HG02852 (cell line): ENCODE measurements around the gene ANKRD55.
"Not testable (repeated sequence)": the region's sequence is repeated elsewhere in the genome, so short reads cannot be mapped to it uniquely, and the experiment has no call there.

Source experiments
- ATAC-seq: cut with Tn5 transposase; IDR thresholded peaks from one replicate; pipeline ENCODE4 v1.9.1; 2021; ENCODE audit warnings: mild to moderate bottlenecking, moderate library complexity; ENCODE audit not compliant: unreplicated experiment

The ANKRD55 gene

DNA sequence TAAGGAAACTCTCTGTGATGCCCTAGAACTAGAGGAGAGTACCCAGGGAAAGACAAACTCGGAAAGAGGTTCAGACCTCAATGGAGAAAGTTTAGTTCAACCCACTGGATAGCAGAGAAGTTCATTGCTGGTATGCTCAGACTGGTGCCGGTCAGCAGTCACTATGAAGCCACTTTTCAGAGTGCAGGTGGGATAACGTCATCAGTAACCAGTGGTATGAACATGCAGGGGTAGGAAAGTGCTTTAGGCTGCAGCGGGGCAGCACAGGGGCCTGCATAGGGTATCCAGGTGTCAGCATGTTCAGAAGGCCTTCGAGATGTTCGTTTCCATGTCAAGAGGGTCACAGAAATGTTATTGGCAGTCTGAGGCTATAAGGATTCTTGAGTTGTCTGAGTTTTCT lies 20.8 kb upstream of the ANKRD55 start:
- ATAC-seq, result no peak

DNA sequence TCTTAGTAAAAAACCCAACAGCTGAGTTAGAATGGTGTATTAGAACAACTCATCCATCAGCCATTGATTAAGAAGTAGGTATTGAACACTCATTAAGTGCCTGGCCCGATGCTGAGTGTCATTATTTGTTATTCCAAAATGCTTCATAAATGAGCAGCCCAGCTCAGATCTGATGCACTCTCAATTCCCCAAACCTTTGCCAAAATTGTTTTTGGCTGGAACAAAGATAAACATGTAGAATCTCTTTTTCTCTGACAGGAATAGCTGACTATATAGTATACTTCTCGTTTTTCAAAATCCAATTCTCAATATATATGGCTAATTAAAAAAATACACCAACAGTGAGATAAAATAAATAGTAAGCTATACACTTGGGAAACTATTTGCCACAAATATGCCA lies 20.0 kb upstream of the ANKRD55 start:
- no peak for ATAC-seq

DNA sequence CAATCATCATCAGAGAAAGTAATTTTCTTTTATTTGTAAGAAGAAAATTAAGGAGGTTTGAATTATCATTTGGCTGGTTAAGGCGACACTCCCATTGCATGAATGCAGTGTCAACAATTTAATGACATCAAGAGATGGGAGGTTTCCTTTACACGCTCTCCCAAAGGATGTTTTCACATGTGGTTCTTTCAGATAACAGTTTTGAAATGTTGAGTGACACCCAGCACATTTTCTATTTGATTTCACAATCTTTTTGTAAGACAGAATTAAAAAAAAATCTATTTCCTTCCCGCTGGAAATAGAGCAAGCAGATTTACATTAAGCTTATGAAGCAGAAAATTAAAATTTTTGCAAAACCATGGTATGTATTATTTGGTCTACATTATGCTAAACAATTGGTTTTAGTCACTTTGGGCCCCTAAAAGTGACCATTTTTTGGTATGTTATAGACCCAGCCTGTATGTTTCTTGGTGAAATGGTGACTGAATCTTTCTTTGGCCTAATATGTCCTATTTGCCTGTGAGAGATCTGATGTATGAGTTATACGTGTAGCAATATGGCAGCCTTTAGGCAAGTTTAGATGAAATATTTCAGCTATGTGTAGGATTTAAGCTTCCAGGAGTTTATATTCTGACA lies 18.9 kb upstream of the ANKRD55 start:
- no peak for ATAC-seq

DNA sequence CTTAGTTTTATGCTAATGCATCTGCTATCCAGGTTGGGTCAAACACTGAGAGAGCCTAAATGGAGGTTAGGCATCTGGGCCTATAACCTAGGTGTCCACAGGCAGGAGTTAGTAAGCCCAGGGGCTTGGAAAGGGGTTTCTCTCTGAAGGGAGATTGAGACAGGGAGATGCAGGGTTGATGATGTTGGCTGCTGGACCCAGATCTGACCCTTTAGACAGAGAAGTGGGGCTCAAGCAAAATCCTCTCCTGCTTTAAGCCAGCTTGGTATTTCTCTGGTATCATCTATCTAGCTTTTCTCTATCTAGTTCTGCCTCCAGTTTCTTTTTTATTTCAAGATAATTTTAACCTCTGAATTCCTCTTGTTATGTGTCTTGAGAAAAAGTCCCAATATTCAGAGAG lies 18.3 kb upstream of the ANKRD55 start:
- ATAC-seq, result no peak

DNA sequence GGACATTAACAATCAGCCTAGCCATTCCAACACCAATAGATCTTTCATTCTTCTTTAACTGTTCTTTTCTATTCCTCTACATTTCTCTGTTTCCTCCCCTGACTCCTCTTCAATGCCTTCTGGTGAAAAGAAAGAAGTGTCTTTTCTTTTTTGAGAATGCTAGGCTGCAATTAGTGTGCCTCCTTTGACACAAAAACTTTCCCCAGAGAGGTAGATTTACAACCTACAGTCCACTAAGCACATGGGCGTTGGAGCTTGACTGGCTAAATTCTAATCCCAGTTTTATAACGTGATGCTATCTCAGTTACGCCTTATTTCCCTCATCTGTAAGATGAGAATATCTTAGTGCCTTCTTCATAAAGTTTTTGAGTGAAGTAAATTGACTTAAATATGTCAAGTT lies 16.9 kb upstream of the ANKRD55 start:
- ATAC-seq, result no peak

DNA sequence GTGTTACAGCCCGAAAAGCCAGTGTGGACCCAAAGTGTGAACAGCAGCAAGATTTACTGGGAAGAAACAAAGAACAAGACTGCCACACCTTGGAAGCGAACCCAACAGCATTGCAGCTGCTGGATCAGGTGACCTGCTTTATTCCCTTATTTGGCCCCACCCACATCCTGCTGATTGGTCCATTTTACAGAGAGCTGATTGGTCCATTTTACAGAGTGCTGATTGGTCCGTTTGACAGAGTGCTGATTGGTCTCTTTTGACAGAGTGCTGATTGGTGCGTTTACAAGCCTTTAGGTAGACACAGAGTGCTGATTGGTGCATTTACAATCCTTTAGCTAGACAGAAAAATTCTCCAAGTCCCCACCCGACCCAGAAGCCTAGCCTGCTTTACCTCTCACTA lies 16.0 kb upstream of the ANKRD55 start:
- ATAC-seq, result not testable (repeated sequence)

DNA sequence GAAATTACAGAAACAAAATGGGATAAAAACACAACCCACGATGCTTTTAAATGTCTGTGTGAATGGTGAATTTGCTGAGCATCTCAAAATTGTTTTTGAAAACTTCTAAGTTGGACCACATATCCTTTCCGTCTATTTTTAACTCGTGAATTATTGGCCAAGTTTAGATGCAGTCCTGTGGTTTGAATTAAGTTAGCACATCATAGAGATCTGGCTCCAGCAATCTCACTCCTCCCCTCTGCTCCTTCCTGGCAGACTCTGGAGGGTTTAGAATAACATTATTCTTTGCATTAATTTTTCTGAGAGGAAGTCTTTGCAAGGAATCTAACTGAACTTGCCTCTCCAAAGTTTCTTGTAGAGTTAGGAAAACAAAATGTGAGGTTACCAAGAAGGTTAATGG lies 14.5 kb upstream of the ANKRD55 start:
- no peak for ATAC-seq

DNA sequence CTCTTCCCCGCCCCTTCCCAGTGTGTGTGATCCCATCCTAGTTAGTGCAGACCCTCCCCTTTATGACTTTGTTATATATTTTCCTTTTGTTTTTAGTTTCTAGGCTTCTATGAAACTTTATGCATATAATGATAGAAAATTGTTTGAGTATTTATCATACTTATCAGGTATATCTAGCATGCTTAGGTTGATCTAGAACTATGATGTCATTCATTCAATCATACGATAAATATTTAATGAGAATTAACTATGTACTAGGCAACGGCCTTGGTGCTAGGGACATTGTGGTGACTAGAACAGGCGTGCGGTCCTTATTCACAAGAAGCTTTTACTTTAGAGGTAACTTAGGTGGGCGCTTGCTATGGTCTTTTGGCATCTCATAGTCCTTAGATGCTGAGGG lies 13.6 kb upstream of the ANKRD55 start:
- ATAC-seq, result no peak

DNA sequence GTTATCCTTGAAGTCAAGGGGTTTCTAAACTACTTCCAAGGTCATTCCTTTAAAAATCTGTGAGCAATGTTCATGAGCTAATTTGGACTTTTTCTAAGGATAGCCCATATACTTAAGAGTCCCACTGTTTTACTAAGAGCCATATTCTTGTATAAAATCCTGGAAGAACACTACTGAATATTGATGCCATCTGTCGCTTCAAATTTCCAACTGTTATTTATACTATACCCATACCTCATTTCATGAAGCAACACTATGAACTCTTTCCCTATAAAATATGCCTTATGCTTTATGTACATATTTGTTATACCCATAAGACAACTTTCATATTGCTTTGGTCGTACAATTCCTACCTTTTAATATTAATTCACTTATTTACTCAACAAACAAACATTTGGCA lies 12.4 kb upstream of the ANKRD55 start:
- no peak for ATAC-seq

DNA sequence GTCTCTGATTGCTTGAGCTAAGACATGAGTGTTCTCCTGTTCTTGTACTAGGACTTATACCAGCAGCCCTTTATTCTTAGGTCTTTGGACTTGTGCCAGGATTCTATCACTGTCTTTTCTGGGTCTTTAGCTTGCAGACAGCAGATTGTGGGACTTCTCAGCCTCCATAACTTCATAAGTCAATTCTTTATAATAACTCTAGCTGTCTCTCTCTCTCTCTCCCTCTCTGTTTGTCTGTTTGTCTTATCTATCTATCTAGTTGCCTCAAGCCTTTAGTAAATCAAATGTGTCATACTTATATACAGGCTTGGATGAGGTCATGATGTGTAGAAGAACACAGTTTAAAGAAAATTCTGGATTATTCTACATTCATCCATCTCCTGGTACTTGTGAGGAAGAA lies 11.5 kb upstream of the ANKRD55 start:
- ATAC-seq, result no peak

DNA sequence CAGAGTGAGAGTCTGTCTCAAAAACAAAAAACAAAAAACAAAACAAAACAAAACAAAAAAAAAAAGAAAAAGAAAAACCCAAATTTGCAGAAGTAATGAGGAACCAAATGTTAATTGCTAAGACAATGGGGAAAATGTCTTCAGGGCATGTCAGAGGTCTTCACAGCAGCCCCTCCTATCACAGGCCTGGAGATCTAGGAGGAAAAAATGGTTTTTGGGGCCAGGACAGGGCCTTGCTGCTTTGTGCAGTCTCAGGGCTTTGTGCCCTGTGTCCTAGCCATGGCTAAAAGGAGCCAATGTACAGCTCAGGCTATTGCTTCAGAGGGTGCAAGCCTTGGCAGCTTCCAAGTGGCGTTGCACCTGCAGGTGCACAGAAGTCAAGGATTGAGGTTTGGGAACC lies 9.1 kb upstream of the ANKRD55 start:
- not testable (repeated sequence) for ATAC-seq

DNA sequence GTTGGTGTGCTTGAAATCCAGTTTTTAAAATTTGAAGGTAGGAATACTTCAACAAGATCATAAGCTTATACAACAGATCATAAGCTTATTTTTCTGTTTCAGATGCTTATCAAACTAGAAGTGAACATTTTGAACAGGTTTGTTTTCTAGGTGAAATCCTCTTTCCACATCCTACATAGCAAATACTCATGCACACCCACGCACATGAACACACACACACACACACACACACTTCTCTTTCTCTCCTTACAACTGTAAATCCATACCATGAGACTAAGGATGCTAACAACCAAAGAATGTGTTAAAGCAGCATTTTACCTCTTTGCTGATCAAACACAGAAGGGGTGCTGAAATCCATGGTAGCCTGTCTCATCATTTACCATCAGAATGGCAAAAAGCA lies 592 bp downstream of the ANKRD55 start:
- no peak for ATAC-seq

DNA sequence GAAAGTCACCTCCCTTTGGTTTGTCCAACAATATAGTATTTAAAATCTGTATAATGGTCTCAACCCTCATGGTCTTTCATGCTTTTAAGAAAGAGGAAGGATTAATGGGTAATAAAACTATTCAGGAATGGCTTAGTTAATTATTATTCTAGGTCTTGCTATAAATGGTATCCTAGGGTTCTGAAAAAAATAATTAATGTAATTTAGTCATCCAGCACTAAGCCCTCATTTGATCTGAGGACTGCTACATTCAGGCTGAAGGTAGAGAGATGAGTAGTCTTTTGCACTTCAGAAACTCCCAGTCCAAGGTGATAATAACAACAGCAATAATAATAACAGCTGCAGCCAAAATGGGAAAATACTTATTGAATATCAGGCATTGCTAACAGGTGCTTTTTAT lies 2.6 kb downstream of the ANKRD55 start:
- no peak for ATAC-seq

DNA sequence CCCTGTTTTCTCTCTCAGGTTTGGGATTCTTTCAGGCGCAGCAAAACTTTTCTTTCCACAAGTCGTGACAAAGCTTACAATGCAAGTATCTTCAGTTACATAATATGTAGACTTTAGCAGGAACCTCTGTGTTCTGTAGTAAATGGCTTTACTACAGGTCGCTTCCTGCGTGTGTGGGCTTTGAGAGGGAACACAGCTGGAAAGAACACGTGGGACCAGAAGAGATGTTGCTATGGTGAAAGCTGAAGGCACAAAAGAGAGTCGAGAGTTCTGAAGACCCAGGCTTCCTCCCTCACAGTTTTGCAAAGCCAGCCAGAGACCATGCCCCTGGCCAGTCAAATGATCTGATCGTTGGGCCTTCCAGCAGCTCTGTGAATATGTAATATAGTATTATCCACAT lies 4.0 kb downstream of the ANKRD55 start:
- no peak for ATAC-seq

DNA sequence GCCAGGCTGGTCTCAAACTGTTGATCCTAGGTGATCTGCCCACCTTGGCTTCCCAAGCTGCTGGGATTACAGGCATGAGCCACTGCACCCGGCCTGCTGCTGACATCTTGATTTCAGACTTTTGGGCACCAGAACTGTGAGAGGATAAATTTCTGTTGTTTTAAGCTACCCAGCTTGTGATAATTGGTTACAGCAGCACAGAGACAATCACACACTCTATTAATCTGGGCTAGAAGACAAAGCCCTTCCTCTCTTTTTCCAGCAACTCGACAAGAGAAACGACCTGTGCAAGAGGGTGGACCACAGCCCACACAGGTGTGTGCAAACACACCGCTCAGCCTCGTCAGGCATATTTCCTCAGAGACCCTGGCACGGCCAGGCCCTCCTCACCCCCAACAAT lies 4.5 kb downstream of the ANKRD55 start:
- ATAC-seq, result no peak

DNA sequence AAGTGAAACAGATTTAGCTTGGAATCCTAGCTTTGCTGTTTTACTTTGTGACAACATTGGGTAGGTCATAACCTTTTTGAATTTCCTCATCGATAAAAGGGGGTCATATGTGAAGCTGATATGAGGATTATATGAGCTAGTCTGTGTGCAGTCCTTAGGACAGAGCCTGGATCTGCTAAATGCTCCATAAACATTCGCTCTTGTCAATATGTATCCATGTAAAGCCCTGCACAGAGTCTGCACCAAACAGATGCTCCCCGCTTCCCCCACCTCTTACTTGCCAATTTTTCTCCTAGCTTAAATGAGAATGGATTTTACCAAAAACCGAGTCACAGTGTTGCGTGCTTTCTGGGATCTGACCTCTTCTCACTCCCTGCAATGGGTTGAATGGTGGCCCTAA lies 5.4 kb downstream of the ANKRD55 start:
- no peak for ATAC-seq

DNA sequence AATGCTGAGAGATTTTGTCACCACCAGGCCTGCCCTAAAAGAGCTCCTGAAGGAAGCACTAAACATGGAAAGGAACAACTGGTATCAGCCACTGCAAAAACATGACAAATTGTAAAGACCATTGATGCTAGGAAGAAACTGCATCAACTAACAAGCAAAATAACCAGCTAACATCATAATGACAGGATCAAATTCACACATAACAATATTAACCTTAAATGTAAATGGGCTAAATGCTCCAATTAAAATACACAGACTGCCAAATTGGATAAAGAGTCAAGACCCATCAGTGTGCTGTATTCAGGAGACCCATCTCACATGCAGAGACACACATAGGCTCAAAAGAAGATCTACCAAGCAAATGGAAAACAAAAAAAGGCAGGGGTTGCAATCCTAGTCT lies 9.8 kb downstream of the ANKRD55 start:
- not testable (repeated sequence) for ATAC-seq

DNA sequence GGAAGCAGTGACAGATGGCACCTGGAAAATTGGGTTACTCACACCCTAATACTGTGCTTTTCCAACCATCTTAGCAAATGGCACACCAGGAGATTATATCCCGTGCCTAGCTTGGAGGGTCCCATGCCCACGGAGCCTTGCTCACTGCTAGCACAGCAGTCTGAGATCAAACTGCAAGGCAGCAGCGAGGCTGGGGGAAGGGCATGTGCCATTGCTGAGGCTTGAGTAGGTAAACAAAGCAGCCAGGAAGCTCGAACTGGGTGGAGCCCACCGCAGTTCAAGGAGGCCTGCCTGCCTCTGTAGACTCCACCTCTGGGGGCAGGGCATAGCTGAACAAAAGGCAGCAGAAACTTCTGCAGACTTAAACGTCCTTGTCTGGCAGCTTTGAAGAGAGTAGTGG lies 11.5 kb downstream of the ANKRD55 start:
- not testable (repeated sequence) for ATAC-seq

DNA sequence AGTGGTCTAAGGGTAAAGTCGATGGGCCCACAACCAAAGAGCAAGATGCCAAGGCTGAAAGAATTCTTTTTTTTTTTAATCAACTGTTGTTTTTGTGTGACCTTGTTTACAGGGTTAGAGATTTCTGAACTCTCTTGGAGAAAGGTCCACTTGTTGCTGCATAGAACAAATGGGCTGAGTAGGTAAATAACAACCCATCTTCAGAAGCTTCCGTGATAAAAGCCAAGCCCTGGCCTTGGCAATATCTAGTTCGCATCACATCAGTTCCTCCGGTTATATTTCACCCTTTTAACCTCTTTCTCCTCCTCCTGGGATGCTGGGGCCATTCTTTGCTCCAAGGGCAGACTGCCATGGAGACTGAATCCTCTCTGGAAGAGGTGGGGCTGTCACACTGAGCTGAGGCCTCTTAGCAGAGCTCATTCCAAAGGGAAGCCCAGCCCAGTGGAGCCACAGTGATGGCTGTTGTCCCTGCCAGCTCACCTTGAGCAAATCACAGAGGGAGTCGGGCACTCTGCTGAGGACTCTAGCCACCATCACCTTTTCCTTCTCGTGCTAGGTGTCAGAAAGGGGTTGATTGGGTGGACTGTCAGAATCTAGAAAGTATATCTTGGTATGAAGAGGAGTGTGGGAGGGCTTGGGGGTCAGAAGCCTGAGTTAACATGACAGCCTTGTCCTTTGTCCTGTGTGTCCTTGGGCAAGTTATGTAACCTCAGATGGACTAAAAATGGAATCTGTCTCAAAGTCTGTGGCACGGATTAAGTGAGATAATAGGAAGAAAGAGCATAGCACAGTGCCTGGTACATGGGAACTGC lies 17.9 kb downstream of the ANKRD55 start:
- no peak for ATAC-seq

DNA sequence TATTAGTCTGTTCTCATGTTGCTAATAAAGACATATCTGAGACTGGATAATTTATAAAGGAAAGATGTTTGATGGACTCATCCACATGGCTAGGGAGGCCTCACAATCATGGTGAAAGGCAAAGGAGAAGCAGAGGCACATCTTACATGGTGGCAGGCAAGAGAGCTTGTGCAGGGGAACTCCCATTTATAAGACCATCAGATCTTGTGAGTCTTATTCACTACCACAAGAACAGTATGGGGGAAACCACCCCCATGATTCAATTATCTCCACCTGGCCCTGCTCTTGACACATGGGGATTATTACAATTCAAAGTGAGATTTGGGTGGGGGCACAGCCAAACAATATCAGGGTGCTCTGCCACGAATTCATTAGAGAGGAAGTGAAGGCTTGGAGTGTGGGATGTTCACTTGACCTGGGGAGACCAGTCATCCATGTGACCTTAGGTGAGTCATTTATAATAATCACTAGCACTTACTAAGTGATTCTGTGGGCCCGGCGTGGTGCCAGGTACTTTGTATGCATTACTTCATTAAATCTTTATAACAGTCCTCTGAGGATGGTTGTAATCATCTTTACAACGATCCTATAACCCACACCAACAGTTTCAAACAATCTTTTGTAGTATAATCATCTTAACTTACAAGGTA lies 19.1 kb downstream of the ANKRD55 start:
- ATAC-seq, result not testable (repeated sequence)

DNA sequence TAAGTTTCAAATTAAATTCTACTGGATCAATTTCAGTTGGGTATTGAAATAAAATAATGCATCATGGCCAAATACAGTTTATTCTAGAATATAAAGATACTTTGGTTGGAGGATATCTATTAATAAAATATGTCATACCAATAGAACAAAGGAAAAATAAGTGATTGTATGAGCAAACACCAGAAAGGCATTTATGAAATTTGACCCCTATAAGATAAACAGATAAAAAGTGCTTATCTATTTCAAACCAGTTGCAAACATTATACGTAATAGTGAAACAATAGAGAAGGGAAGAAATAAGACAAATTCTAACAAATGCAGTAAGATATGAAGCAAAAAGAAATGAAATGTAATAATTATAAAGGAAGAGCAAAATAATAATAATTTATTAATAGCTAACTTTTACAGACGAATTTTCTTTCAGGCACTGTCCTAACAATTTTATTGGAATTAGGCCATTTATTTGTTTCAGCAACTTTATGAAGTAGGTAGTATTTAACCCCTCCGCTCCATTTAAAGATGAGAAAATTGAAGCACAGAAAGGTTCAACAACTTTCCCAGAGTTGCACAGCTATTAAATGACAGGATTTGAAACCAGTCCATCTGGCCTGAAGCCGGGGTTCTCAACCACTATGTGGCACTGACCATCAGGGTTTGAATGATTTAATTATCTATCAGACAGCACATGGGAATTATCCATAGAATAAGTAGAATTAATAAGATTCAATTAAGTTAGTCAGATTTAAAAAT lies 20.8 kb downstream of the ANKRD55 start:
- ATAC-seq, result no peak
